ENCODE results near the gene PDF. TPM values are rescaled to one million over a fixed set of nuclear protein-coding genes. Genes with fewer than 3 reads are reported as not detected.

PDF gene
- total RNA-seq, 1 donor from 2014 or later, result 15.3 TPM

- Mint-ChIP-seq H3K27ac (no peak overlapping the region), H3K4me1 (peaks cover 6% of the 10 kb centered on the region), H3K36me3 (ENCODE audit: low read depth) (peaks cover 52% of the 10 kb centered on the region), H3K9me3 (no peaks in the 10 kb centered on the region), H3K4me3 (no peak overlapping the region), H3K27me3 (no peaks in the 10 kb centered on the region)
- CTCF ChIA-PET, result no interaction called here
- no peak for TF ChIP-seq CTCF (IDR thresholded peaks at IDR 0.05)
- intact Hi-C loops (cut with micrococcal nuclease), result no loop called here
- no peak for DNase-seq
- POLR2A ChIA-PET, result no interaction called here
- no peak for ATAC-seq (ENCODE audit: low read depth)
Measured at GRCh38 chr16:69350536-69351133, 20.2 kb upstream of the PDF start.

GRCh38 chr16:69349536-69349935 is 19.1 kb upstream of the PDF start:
- Mint-ChIP-seq H3K4me1 (peaks cover 9% of the 10 kb centered on the region), H3K27me3 (no peaks in the 10 kb centered on the region), H3K27ac (no peak overlapping the region), H3K36me3 (ENCODE audit: low read depth) (peaks cover 44% of the 10 kb centered on the region), H3K4me3 (no peak overlapping the region), H3K9me3 (no peaks in the 10 kb centered on the region)
- no peak for TF ChIP-seq CTCF (IDR thresholded peaks at IDR 0.05)
- ChIA-PET CTCF (no interaction called here), POLR2A (interaction anchor here (0.7 kb wide), 1 partner anchor 8 kb away, joined by 7 read pairs; no protein-coding TSS in a partner anchor)
- no peak for ATAC-seq (ENCODE audit: low read depth)
- DNase-seq, result no peak
- intact Hi-C loops (cut with micrococcal nuclease), result no loop called here

- CTCF ChIA-PET, result no interaction called here
- Mint-ChIP-seq H3K9me3 (no peaks in the 10 kb centered on the region), H3K27me3 (no peaks in the 10 kb centered on the region), H3K4me3 (no peak overlapping the region), H3K27ac (no peak overlapping the region), H3K36me3 (ENCODE audit: low read depth) (peaks cover 50% of the 10 kb centered on the region), H3K4me1 (peaks cover 9% of the 10 kb centered on the region)
- ATAC-seq (ENCODE audit: low read depth), result no peak
- intact Hi-C loops (cut with micrococcal nuclease), result no loop called here
- POLR2A ChIA-PET, result interaction anchor here (1.4 kb wide), 1 partner anchor 9 kb away, joined by 3 read pairs; the partner anchor contains the start of genes COG8 and NIP7
- DNase-seq, result no peak
- no peak for TF ChIP-seq CTCF (IDR thresholded peaks at IDR 0.05)
Measured at GRCh38 chr16:69348222-69348621, 17.8 kb upstream of the PDF start.

- H3K27ac Mint-ChIP-seq, result no peak overlapping the region
- no peak for TF ChIP-seq CTCF (IDR thresholded peaks at IDR 0.05)
- ChIA-PET CTCF (no interaction called here), POLR2A (no interaction called here)
- DNase-seq (no peak), ATAC-seq (ENCODE audit: low read depth) (no peak)
- H3K27me3 Mint-ChIP-seq, result no peaks in the 10 kb centered on the region
- no peak overlapping the region for H3K4me3 Mint-ChIP-seq
- peaks cover 50% of the 10 kb centered on the region for H3K36me3 Mint-ChIP-seq (ENCODE audit: low read depth)
- H3K9me3 Mint-ChIP-seq, result no peaks in the 10 kb centered on the region
- H3K4me1 Mint-ChIP-seq, result peaks cover 10% of the 10 kb centered on the region
- intact Hi-C loops (cut with micrococcal nuclease), result no loop called here
Measured at GRCh38 chr16:69346683-69347082, 16.3 kb upstream of the PDF start.

- no peak for TF ChIP-seq CTCF (IDR thresholded peaks at IDR 0.05)
- no peaks in the 10 kb centered on the region for H3K27me3 Mint-ChIP-seq
- intact Hi-C loops (cut with micrococcal nuclease), result no loop called here
- peak; percentile 25 for ATAC-seq (ENCODE audit: low read depth)
- peaks cover 50% of the 10 kb centered on the region for H3K36me3 Mint-ChIP-seq (ENCODE audit: low read depth)
- ChIA-PET POLR2A (no interaction called here), CTCF (no interaction called here)
- H3K27ac Mint-ChIP-seq, result no peak overlapping the region
- peaks cover 17% of the 10 kb centered on the region for H3K4me1 Mint-ChIP-seq
- H3K4me3 Mint-ChIP-seq, result no peak overlapping the region
- H3K9me3 Mint-ChIP-seq, result no peaks in the 10 kb centered on the region
- DNase-seq, result no peak
Measured at GRCh38 chr16:69345923-69346322, 15.5 kb upstream of the PDF start.

All from activated B cell treated with CpG ODN at 0.5 μM for 24 hours (primary cell).